Dedifferentiated amniotic fluid mesenchymal stem cell (primary cell): ENCODE measurements around the gene ZFPL1.
A peak's percentile ranks its signal among the peaks of the same experiment; 100 is the strongest.
"Not testable (repeated sequence)": the region's sequence is repeated elsewhere in the genome, so short reads cannot be mapped to it uniquely, and the experiment has no call there.

ENCODE experiments used
- DNase-seq: peaks from one replicate; pipeline ENCODE4 v3.0.0-alpha.2; 2016; ENCODE audit errors: extremely low spot score

The ZFPL1 gene

GRCh38 chr11:65113839-65114238 lies 29.8 kb downstream of the ZFPL1 start:
- DNase-seq: no peak

DNA sequence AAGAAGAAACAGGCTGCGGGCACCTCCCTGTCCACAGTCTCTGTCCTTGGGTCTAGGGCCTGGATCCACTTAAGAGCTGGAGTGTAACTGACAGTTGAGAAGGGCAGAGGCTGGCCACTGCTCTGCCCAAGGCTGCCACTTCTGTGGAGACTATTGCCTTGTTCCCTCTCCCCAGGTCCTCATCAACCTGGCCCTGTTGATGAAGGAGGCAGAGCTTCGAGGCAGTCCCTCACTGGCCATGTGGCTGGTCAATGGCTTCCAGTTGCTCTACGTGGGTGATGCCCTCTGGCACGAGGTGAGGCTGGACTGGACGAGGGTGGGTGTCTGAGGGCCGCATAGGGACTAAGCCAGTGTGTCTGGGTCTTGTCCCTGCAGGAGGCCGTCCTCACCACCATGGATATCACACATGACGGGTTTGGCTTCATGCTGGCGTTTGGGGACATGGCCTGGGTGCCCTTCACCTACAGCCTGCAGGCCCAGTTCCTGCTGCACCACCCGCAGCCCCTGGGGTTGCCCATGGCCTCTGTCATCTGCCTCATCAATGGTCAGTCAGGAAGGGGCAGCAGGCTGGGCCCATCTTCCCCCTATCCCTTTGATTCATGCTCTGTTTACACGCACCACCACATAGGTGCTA lies 30.6 kb downstream of the ZFPL1 start:
- no peak for DNase-seq

DNA sequence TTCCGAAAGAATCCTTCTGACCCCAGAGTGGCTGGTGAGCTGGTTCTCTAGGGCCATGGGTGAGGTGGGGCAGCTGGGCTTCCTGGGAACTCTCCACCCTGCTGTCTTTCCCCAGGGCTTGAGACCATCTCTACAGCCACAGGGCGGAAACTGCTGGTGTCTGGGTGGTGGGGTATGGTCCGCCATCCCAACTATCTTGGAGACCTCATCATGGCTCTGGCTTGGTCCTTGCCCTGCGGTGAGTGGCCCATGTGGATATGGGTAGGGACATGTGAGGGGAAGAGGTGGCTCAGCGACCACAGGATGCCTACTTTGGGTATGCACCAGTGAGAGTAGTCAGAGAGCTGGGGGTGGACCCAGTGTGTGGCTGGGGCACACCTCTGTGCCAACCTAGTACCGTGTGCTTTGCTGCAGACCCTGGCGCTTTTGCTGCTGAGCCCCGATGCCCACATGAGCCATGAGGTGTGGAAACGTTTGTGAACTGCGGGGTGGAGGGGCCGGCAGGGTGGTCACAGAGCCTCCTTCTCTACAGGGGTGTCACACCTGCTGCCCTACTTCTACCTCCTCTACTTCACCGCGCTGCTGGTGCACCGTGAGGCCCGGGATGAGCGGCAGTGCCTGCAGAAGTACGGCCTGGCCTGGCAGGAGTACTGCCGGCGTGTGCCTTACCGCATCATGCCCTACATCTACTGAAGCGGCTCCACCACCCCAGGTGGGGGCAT lies 31.5 kb downstream of the ZFPL1 start:
- no peak for DNase-seq

- DNase-seq: peak; percentile 50
Measured at GRCh38 chr11:65116370-65117205, 32.6 kb downstream of the ZFPL1 start.

GRCh38 chr11:65117206-65118096 lies 33.4 kb downstream of the ZFPL1 start, which contains the start of gene ZNHIT2:
Gene ZNHIT2 (minus strand): TSS chr11:65117701. CDS start chr11:65117653, 48 bp downstream.
- DNase-seq: peak; percentile 99

DNA sequence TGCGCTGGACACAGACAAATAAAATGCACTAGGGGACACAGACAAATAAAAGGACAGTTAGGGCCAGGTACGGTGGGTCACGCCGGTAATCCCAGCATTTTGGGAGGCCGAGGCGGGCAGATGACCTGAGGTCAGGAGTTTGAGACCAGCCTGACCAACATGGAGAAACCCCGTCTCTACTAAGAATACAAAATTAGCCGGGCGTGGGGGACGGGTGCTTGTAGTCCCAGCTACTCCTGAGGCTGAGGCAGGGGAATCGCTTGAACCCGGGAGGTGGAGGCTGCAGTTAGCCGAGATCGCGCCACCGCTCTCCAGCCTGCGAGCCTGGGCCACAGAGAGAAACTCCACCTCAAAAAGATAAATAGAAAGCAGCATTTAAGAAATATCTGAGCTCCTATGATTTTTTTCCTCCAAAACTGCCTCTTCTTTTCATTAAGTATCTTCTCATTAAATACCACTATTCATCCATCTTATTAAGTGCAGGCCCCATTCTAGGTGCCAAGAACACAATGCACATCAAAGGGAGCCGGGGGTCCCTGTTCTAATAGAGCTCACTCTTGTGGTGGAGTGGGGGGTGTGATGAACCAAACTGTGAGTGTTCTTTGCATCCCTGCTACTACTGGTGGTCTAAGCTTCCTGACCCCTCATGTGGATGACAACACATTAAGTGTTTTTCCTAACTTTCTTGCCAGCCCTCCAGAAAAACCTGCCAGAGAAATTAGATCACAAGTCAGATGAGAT lies 34.2 kb downstream of the ZFPL1 start:
- no peak for DNase-seq

GRCh38 chr11:65118891-65119669 lies 35.1 kb downstream of the ZFPL1 start:
- DNase-seq: not testable (repeated sequence)

GRCh38 chr11:65119670-65119995 lies 35.6 kb downstream of the ZFPL1 start:
- no peak for DNase-seq

DNA sequence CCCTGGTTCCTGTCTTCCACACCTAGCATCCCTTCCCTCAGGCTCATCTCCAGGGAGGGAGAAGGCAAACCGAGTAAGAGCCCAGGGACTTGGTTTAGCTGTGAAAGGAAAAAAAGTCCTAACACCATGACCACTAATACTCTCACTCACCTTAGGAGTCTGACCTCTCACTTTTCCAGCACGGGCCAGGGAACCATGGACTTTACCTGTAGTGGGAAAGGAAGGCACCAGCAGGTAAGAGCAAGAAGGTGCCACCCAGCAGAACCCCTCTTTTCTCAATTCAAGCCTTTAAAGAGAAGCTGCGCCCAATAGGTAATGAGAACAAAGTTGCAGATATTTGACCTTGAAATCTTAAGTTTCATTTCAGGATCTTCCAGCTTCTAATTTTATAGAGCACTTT lies 36.8 kb downstream of the ZFPL1 start:
- DNase-seq: no peak

GRCh38 chr11:65121447-65121864 lies 37.4 kb downstream of the ZFPL1 start:
- DNase-seq: no peak

DNA sequence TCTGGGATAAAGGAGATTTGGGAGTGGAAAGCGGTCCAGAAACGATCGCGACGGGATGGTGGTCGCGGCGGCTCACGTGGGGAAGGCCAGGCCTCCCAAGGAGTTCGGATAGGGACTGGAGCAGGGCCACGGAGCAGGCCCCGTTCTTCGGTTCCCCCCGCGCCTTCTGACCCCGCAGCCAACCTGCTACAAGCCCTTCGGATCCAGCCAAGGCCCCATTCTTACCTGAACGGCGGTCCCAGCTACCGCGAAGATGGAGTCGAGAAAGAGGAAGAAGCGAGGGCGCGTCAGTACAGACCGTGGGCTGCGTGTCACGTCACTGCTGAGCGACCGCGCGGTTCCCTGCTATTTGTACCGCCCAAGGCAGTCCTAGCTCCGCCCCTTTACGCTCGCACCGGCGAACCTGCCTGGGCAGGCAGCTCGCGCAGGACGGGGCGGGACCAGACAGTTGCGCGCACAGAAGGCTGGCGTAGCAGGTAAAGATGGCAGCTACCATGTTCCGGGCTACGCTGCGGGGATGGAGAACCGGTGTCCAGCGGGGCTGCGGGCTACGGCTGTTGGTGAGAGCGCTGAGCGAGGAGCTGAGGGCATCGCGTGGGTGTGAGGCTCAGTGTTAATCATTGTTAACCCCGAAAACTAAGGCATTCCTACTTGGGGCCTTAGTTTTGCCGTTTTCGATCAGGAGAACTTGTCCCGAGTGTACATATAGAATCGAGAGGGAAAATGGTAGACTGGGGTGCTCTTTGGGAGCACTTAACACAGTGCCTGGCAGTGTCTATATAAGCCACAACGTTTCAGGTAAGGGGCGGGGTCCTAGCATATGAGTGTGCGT lies 38.1 kb downstream of the ZFPL1 start, which contains the start of the genes FAU and MRPL49:
Gene FAU (minus strand): TSS at position 270 of the 832 bp plus-strand sequence. CDS start 321 bp downstream, outside the sequence.
Gene MRPL49 (plus strand): TSS at position 457 of the 832 bp plus-strand sequence. CDS start 26 bp downstream, at position 483.
- DNase-seq: peak; percentile 94

- no peak for DNase-seq
Measured at GRCh38 chr11:65124480-65125196, 40.6 kb downstream of the ZFPL1 start.

DNA sequence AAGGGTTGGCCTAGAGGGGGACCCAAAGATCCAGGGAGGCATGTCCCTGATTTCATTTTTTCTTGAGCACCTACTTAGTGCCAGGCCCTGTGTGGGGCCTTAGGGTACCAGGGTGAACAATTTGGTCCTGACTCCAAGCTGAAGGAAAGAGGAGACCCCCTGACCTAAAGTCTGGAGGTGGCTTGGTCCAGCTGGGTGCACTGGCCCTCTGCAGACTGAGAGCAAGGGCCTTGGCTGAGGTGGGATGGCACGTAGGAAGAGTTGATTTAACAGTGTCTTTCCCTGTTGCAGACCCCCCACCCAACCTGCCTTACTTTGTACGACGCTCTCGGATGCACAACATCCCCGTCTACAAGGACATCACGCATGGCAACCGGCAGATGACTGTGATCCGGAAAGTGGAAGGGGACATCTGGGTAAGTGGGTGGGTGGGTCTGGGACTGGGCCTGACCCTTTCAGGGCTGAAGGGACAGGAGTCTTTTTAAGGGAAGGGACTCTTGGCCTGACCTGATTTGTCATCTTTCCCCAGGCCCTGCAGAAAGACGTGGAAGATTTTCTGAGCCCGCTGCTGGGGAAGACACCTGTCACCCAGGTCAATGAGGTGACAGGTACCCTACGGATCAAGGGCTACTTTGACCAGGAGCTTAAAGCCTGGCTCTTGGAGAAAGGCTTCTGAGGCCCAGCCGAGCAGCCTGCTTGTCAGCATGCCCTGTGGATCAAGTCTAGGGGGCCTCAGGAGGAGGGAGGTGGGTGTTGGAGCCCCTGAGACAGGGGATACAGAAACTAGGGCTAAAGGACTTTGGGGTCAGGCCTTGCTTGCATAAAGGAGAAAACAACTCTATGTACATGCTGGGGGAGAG lies 41.4 kb downstream of the ZFPL1 start:
- DNase-seq: no peak

DNA sequence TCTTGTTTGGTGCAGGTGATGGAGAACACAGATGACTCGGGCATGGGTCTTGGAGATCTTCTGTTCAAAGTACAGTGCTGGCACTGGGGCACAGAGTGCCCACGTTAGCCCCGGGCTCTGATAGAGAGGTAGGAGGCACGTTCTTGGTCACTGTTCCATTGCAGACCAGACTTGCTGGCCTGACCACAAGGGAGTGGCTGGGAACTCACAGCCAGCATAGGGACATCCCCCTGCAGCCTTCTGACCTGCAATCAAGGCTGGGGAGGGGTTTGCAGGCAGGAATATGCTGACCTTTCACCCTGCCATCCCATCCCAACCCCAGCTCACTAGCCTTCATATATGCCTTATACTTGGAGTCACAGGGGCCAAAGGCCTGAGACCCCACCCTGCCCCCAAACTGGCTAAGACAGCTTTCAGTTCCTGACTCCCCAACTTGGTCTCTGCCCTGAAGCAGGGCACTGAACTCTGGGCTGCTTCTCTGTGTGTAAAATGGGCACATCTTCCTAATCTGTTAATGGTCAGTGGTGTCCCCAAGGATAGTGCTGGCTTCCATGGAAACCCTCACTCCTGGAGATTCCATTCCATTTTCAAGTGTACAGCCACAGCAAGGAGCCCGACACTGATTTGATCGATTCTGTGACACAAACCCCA lies 42.7 kb downstream of the ZFPL1 start:
- DNase-seq: no peak

DNA sequence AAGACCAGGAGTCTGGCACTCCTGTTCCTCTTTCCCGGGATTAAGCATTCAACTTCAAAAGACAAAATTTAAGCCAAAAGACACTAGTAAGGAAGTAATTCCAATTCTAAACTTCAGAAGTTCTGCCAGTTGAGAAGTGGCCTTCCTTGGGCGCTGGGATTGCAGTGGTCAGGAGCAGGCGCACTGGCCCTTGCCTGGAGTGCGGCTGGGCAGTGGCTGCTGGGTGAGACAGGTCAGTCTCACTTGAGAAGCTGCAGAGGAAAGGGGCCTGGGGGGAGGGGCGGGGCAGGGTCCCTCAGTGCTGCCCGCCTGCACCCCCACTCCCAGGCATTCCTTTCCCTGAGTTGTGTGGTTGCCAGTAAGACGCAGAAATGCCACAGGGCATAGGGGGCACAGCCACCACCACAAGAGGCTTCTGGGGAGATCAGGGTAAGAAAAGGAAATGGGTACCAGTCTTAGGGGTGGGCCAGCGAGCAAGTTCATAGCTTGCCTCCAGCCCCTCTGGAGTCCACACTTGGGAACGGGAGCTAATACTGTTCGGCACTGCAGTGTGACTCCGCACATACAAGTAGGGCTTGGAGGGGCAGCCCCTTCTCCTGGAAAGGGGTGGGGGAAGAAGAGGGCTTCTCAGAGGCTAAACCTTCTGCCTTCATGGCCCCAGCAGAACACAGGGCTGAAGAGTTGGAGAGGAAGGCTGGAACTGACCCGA lies 43.6 kb downstream of the ZFPL1 start:
- DNase-seq: no peak
